Germinal center (tissue), 1 donor: ENCODE data around the gene SSRP1.

Source experiments
- DNase-seq: peaks from one replicate; pipeline ENCODE4 v3.0.0; 2012; ENCODE audit warnings: mixed read lengths, low spot score

SSRP1 gene

DNA sequence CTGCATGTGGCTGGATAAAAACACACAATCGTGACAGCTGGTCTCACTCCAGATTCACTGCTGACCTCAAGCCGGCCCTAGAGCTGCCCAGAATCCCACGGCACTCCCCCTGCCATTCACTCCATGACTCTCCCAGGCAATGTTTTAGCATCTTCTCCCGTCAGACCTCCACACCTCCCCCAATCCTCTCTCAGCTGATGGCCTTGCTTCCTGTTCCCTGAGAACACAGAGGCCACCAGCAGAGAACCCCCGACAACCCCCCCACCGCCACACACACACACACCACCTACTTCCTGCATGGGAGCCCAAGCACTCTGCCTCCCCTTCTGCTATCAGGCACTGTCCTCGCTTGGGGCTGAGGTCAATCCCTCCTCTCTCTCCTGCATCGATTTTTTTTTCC, 20.2 kb downstream of the SSRP1 start:
- no peak for DNase-seq

DNA sequence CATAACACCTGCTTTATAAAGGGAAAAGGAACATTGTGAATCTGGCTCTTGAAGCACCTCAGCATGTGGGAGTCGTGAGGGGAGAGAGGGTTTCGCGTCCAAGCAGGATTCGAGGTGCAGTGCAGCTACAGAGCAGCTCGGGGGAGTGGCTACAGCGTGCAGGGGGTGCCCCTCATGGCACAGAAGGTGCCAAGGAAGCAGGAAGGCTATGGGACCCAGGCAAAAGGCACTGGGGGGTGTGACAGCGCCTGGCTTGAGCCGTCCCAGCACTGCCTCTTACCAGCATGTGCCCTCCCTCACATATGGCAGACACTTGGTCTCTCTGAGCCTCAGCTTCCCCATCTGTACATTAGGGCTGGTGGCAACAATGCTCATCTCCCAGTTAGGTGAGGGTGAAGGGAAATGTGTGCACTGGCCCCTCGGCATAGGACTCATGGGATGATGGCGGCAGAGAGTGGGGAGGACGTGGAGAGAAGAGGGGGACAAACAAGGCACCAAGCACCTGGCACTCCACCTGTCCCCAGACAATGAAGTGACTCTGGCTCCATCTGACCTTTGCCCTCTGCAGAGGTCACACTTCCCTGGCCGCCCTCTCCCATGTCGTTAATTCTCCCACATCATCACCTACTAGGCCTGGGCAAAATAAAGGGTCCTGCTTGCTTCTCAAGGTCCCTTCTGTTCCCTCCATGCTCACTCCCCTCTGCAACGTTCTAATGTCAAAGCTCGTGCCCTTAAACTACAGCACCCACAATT, 21.3 kb downstream of the SSRP1 start:
- DNase-seq = no peak

DNA sequence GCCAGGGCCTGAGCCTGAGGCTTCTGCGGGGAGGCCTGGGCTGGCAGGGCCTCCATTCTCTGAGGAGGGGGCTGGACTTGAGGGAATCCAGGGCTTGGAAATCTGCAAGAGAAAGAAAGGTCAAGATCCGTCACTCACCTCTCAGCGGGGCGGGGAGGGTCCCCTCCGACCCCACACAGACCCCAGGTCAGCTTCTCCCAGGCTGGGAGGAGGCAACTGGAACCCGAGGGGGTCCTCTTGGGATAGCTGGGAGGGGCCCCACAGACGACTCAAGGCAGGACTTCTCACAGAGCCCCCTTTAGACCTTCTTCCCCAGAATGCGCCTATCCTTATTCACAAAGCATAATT, 21.9 kb downstream of the SSRP1 start:
- no peak for DNase-seq

DNA sequence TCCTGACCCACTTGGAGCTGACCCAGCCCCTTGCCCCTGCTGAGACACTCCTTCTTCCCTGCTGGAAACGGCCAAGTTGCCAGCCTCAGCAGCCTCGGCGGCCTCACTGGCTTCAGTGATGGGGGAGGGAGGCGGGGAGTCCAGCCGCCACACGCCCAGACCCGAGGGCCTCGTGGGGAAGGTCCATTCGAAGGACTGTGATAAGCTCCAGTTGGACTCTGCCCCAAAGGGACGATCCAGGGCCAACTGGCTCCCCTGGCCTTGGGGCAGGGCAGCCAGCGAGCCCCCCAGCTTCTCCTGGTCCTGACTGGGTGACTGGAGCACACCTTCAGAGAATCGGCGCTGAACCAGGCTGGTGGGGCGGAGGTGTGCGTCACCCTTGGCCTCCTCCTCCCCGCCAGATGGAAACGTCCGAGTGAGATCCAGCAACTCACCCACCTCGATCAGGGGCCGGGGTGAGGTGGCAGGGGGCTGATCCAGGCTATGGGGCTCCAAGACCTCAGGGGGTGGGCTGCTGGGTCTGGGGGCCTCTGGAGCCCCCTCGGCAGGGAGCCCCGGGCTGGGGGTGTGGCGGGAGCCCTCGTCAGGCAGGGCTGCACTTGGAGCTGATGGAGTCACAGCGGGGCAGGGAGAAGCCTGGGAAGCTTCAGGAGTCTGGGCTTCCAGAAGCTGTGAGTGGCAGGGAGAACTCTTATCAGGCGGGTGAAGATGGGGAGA, 22.5 kb downstream of the SSRP1 start:
- DNase-seq = no peak

DNA sequence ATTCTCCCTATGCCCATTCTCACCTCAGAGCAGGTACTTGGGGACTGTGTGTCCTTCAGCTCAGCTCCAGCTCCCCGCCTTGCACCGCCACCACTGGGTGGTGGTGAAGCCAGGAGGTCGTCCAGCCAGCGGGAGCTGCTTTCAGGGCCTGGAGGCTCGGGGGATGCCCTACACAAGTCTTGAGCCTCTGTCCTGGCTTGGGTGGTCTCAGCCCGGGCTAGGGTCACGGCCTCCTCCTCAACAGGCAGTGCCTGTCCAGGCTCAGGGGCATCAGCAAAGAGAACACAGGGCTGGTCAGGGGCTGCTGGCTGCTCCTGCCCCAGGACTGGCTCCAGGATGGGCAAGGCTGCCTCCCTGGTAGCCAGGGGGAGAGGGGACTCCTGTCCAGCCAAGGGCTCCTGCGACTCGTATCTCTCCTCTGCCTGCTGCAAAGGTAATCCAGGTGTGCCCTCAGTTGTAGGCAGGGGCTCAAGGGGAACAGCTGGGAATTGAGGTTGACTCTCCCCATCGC, 23.1 kb downstream of the SSRP1 start:
- DNase-seq = no peak

DNA sequence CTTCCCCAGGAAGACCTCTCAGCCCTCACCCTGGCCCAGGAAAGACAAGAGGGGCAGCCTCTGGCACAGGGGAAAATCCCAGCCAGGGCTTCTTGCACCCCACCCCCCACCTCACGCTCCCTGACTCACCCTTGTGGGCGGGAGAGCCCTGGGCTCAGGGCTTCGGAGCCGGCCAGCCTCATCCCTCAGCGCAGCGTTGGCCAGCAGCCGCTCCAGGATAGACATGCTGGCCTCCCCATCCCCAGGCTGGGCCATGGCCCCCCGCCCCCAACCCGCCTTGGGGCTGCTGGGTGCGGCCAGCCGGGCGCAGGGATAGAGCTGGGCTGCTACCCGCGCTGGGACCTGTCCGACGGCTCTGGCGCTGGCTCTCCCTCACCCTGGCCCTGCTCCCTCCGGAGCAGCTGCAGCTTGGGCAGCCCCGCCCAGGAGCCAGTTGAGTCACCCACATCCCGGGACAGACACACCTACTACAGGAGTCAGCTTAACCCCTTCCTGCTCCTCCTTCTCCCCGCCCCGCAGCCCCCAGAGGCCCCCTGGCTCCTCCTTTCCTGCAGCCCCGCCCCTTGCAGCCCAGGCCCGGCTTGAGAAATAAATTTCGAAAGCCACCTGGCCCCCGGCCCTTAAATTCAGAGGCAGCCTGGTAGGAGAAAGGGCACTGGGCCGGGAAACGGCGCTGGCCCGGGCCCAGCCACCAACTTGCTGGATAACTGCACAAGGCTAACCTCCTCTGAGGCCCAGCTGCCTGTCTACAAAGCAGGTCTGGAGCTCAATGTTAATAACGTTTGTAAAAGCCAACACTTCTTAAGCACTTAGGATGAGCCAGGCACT, 24.4 kb downstream of the SSRP1 start:
- DNase-seq = peak; percentile 65

DNA sequence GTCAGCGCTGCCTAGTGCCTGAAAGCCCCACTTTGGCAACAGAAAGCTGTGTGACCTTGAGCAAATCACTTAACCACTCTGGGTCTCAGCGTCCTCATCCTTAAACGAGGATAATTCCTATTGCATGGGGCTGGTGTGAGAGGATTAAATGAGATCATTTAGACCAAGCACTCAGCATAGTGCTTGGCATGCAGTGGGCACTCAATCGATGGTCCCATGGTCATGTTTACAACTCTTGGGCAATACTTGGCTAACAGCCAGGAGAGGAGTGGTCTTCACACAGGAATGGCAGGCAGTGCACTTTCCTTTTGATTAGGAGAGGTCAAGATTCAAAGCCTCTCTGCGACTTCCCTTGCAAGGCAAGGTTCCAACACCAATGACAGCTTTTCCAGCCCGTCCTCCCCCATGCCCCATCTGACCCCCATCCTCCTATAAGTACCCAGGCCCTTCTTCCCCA, 25.0 kb downstream of the SSRP1 start:
- DNase-seq = no peak

DNA sequence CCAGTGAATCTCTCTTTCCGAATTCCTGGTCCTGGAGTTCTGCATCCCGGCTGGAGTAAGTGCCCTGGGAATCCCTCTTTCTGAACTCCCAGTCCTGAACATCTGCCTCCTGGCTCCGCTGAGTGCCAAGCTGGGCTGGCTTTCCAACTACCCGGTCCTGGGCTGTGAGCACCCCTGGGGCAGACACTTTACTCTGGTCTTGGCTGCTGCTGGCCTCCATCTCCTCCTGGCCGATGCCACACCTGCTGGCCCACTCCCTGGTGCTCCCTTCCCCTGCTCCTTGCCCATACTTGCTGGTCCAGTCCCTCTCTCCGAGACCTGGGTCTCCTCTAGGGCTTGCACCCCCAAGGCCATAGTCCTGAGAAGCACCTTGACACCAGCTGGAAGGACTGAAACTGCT, 25.6 kb downstream of the SSRP1 start:
- DNase-seq = no peak

DNA sequence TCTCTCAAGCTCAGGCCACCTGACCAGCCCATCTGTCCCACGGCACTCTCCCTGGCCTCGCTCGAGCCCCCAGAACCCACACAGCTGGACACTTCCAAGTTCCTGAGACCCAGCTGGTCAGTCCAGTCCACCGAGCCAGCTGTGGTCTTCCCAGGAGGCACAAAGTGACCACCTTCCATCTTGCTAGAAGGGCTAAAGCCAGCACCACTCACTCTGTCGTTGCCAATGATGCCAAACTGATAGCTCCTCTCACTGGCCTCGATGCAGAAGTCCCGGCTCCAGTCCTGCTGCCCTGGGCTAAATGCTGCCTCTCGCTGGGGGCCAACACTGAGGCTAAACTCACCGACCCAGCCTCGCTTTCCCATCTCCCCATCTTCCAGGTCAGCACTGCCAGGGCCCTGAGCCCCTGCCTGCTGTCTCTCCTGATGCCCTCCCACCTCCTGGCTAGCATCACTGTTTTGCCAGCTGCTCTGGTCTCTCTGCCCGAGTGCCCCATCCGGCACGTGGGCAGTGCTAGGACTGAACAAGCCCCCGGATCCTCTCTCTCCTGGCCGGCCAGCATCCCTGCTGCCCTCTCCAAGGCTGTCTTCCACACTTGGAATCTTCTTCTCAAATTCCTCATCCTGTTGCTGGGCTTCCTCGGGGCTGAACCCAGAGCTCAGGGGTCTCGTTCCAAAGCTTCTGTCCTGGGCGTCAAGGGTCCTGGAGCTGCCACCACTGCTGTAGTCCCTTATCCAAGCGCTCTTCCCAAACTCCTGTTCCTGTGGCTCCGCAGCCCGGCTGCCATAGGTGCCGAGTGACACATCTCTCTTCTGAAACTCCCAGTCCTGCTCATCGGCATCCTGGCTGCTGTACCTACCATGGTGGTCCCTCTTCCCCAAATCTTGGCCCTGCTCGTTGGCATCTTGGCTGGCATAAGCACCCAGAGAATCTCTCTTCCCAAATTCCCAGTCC, 26.3 kb downstream of the SSRP1 start:
- no peak for DNase-seq

DNA sequence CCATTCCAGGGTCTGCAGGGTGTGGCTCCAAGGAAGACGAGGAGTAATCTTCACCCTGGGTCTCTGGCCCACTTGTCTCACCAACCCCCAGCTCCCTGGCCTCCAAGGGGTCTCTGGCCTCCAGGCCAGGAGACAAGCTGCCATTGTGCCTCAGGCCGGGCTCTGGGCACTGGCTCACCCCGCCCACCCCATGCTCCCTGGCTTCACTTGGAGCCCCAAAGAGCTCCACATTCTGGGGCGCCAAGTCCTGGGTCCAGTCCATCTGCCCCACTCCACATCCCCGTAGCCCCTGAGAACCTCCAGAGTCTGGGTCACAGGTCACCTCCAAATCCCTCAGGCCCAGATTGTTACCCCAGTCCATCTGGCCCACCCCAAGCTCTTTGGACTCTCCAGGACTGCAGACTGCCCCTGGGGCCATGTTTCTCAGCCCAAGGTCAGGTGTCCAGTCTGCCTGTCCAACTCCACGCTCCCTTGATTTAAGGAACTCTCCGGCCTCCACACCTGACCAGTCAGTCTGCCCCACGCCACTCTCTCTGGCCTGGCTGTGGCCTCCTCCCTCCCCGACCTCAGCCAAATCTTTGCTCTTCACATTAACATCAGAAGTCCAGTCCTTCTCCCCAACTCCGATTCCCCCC, 27.1 kb downstream of the SSRP1 start:
- DNase-seq = no peak

DNA sequence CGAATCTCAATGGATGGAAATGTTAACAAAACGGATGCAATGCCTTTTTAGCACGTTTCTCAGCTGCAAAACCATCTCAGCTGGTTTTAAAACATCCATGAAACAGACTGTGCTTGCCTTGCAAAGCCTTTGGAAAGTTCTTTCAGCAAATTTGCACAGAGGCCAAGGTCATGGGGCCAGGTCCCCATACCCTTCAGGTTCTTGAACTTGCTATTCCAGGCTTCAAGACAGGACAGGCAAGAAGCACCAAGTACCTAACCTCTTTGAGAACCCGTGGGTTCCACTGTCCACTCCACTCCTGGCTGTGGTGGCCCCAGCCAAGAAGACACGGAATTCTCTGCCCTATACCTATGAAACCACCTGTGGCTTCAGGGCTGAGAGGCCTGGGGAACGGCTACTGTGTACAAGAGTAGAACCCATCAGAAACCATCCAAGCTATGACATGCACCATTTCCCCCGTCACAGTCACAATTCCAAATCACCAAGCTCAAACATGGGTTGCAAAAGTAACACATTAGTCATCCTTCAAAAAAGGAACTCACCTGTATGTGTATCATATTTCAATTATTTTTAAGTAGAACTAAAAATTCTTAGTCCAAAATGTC, 27.9 kb downstream of the SSRP1 start:
- no peak for DNase-seq

DNA sequence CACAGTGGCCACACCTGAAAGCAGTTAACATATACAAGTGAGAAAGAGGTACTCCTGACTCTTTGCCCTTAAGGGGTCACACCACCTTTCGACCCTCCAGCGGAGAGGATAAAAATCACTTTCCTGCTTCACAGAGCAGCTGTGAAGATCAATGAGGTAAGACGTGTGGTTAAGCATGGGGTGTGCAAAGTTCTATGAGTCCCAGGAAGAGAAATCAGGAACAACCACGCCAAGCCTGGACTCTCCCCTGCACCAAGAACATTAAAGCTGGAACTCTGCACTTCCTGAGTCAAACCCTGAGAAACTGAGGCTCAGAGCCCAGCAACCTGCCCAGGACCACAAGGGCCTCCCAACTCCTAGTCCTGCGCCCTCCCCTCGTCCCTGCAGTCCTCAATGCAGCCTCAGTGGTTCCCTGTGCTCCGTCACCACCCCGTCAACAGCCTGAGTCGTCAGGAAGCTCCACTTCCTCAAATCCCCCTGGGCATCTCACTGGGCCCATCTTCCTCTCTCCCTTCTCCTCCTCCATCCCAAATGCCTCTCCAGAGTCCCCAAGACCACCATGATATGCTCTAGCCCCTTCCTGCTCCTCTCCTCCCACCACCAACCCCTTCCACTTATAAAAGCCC, 28.6 kb downstream of the SSRP1 start:
- DNase-seq = no peak

DNA sequence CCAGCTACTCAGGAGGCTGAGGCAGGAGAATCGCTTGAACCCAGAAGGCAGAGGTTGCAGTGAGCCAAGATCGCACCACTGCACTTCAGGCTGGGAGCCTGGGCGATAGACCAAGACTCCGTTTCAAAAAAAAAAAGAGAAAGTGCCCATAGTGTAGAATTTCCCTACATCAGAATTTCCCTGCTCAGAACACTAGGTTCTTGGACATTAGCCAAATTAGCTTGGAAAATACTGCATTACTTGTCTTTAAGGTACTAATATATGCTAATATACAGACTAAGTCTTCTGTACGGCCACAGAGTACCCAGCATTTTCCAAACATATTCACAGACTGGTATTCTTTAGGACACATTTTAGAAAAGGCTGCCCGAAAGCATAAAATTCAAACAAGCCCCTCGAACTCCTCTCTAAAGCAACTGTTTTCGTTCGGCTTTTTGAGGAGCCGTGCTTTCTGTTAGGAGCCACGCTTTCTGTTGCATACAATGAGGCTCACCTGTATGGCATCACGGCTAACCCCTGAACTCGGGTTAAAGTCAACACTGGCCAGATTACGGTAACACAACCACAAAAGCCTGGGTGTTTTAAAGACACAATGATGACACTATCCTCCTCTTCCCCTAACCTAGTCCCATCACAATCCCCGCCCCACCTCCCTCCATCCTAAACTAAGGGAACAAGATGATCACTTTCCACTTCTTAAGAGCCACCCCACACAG, 29.4 kb downstream of the SSRP1 start:
- DNase-seq = no peak

DNA sequence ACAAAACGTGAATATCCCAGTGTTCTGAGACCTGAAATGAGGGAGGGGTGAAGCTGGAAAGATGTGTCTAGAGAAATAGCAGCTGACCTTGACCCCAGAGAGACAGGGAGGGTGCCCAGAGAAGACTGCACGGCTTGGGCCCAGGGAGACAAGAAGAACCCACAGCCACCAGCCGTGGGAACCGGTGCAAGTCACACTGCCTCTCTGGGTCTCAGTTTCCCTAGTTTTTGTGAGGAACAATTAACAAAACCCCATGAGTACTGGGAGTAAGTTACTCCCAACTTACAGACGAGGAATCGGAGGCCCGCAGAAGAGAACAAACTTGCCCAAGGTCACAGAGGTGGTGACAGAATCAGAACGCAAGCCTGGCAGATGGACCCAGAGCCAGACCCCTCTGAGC, 30.2 kb downstream of the SSRP1 start:
- DNase-seq = no peak

DNA sequence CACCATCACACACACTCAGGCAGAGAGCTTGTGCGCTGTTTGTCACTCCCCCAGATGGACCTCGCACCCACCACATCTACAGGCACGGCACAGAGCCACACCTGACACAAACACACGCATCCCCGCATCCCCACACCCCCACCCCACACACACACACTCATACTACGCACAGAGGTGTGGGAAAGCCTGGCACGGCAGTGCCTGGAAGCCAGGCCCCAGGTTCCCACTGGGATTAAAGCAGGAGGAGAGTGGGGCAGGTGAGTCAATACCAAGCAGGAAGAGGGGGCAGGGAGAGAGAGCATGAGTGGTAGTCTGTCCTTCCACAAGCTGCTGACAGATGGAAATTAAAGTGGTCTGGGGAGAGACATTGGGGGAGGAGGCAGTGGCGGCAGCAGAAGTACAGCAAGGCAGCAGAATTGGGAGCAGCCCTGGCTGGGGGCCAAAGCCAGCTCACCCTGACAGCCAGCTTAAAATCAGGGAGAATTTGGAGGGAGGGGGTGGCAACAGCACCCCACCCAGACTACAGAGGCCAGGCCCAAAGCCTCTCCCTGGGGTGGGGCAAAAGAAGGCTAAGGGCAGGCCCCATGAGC, 31.6 kb downstream of the SSRP1 start:
- DNase-seq = no peak

DNA sequence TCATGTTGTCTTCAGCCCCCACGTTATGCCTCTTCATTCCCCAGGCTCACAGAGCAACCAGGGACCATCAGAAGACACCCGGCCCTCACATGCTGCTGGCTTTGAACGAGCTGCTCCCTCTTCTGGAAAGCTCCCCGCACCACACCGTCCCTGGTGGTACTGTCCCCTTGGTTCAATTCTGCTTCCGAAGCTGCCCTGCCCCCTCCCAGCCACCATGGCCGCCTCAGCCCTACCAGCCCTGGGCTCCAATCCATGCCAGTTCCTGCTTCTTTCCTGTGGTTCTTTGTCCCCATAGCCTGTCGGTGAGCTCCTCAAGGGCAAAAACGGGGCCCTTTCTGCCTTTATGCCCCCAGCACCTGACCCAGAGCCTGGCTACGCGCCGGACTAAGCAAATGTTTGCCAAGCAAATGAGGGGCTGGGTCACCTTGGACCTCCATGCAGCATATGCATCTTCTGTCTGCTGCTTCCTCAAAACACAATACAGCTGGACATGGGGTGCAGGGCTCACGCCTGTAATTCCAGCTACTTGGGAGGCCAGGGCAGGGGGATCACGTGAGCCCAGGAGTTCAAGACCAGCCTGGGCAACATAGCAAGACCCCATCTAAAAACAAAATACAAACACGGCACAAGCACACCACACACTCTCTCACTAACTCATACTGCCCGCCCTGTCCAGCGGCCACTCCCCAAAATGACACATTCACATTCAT, 32.3 kb downstream of the SSRP1 start:
- no peak for DNase-seq

DNA sequence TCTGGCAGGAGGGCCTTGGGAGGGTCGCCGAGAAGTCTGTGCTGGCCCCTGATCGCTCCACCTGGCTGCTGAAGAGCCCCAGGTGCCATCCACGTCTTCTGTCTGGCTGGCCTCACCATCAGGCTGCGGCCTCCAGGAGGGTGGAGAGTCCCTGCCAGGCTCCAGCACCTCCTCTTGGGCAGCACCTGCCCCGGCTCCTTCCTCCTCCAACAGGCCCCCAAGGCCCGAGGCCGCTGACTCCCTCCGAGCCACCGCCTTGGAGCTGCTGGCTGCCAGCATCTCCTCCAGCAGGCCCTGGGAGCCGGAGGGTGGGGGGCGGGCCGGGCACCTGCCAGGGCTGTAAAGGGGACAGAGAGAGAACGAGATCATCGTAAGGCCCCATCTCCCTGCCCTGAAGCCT, 33.2 kb downstream of the SSRP1 start:
- no peak for DNase-seq

DNA sequence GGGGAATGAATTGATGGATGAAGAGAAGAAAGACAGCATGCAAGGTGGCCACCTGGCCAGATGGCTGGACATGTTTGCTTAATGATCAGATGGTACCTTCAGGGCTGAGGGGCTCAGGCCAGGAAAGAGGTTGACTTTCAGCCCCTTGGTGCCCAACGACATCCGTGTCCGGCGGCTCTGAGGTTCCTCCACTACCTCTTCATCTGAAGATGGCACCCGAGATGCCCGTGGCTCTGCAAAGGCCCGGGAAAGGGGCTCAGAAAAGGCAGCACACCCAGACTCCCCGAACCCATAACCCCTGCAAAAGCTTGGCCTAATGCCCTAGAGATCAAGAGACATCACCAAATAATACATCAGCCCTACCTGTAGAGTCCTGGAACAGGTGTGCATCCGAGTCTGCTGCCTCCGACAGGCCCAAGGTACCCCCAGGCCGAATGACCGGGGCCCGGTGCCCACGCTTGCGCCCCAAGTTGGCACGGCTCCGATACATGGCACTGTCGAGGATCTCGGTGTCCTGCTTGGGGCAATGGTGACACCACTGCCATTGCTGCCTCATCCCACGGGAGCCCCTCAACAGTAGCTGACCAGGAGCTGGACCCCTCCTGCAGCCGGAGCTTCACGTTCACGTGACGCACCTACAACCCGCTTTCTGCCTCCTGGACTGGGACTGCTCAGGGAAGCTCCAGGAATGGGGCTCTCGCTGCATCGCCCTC, 33.8 kb downstream of the SSRP1 start:
- DNase-seq = no peak
